Activated CD4-positive, alpha-beta T cell treated with anti-CD3 and anti-CD28 coated beads, Interleukin-2, Interleukin-6, amounts not matched to agents 100 ng/mL and 50 ng/mL, durations not matched to agents 16 hours and 8 hours (primary cell): Measurements from ENCODE around the gene HIBADH.

Source experiments
- DNase-seq: peaks from one replicate; pipeline ENCODE4 v3.0.0-alpha.2; 2020

Gene HIBADH

DNA sequence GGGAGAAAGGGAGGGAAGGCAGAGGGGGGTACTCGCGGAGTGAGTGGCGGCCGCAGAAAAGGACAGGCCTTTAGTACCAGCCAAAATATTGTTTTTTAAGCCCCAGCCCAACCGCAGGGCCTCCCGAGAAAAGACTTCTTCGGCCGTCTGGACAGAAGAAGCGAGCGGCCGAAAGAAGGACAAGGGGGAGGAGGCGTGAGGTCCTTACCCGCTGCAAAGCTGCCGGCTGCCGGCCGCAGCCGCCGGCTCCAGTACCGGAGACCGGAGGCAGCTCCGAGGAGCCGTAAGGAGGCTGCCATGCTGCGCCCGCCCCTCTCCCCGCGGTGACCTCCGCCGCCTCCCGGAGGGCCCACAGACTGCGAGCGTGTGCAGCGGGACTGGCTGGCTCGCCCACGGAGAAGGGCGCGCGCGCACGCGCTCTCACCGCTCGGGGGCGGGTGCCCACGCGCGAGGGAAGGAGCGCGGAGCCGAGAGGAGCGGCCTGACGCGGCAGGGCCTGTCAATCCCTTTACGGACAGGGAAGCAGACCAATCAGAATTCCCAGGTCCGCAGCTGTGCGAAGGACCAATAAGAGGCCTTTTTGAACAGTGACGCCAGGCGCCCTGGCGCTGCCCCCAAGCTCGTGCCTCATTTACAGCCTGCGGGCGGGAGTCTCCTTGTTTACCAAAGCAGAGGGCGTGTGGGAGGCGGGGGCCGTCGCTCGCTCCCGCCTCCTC, at the start of gene HIBADH:
Gene HIBADH (minus strand): TSS at position 394 of the 716 bp plus-strand sequence. CDS start 95 bp downstream, at position 299.
- peak; percentile 97 for DNase-seq

DNA sequence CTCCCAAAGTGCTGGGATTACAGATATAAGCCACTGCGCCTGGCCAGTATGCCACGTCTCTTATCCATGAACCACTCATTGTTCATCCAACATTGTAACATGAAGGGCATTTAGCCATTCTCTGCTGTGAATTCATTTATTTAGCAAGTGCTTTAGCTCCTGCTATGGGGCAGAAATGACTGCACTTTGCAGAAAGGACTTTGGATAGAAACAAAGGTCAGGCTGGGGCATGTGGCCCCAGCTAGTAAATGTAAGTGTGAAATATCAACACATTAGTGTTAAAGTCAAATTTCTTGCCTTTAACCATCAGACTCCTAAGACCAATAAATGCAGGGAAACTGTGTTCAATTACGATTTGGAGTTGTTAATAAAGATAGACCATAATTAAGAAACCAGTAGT, 49.5 kb upstream of the HIBADH start:
- DNase-seq: no peak

- peak; percentile 30 for DNase-seq
Measured at GRCh38 chr7:27709137-27710075, 46.7 kb upstream of the HIBADH start.

DNA sequence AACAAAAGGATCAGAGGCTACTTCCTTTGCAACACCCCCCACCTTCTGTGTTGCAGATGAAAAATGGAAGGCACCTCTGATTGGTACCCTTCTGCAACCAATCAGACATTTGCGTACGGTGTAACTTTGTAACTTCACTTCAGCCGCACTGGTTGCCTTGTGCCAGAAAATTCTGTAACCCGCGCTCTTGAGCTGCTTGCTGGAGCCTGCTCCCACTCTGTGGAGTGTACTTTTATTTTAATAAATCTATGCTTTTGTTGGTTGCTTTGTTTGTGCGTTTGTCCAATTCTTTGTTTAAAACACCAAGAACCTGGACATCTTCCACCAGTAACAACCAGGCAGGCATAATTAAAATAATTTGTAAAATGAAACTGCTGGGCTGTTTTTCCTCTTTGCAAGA, 45.8 kb upstream of the HIBADH start:
- no peak for DNase-seq

DNA sequence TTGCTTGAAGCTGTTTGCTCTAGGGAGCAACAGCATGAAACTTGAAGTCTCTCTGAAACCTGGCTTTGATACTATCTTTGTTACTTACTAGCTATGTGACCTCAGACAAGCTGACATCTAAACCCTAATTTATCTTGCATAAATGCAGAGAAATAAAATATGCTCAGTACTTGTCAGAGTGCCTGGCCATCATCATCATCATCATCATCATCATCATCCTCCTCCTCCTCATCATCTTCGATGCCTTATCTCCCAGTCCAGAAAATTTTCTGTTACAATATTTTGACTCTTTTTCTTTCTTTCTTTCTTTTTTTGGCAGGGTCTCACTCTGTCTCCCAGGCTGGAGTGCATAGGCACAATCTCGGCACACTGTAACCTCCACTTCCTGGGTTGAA, 42.5 kb upstream of the HIBADH start:
- no peak for DNase-seq

DNA sequence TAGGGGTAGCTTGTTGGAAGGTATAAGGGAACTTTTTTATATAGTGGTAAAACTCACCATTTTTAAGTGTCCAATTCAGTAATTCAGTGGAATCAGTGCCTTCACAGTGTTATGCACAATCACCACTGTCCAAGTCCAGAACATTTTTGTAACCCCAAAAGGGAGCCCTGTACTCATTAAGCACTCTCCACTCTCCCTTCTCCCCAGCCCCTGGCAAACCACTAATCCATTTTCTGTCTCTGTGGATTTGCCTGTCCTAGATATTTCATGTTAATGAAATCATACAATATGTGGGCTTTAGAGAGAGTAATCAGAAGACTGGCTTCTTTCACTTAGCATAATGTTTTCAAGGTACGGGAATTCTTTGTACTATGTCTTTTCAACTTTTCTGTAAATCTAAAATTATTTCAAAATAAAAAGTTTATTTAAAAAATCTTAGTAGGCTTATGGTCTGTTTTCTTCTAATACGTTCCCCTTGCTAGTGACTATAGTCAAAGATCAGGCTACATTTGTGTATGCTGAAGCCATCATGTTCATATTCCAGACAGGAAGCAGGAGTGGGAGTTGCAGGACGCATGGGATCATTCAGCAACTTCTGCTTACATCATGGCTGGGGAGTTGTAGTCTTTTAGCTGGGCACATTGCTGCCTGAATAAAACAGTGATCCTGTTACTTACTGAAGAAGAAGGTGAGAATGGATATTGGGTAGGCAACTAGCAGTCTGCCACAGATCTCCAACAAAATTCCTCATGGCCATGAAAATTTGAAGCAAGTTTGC, 41.9 kb upstream of the HIBADH start:
- no peak for DNase-seq

- DNase-seq: no peak
Measured at GRCh38 chr7:27703181-27703580, 40.5 kb upstream of the HIBADH start.

DNA sequence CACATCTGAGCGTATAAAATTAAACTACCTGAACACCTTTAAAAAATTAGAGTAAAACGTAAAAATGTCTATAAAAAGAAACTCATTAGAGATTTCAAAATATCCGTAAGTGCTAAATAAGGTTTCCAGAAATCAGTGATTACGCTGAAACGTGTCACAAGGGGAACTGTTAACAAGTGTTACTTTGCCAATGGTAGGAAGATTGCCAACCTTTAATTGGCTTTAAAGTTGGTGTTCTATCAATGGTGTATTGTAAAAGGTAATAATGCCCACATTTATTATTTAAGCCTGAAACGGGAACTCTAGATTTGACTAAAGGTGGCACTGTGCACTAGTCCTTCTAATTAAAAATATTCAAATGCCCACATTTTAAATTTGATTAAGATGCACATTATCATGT, 37.8 kb upstream of the HIBADH start:
- no peak for DNase-seq

- no peak for DNase-seq
Measured at GRCh38 chr7:27699751-27700150, 37.1 kb upstream of the HIBADH start.

- DNase-seq: peak; percentile 30
Measured at GRCh38 chr7:27697861-27698430, 35.3 kb upstream of the HIBADH start.

DNA sequence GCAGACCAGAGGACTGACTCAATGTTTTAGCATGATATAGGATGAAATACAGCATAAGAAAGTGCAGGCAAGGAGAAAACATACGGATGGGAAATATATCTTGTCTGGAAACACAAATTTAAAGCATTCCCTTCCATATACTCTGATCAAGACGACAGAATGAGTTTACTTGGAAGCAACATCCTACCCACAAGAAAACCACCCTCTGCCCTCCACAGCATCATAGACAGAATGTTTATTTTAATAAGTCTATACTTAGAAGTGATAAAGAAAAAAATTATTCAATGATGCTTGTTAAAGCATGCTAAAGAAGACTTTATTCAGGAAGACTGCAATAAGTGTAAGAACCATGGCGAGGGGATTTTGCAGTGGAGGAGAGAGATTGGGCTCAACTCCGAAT, 32.4 kb upstream of the HIBADH start:
- no peak for DNase-seq

DNA sequence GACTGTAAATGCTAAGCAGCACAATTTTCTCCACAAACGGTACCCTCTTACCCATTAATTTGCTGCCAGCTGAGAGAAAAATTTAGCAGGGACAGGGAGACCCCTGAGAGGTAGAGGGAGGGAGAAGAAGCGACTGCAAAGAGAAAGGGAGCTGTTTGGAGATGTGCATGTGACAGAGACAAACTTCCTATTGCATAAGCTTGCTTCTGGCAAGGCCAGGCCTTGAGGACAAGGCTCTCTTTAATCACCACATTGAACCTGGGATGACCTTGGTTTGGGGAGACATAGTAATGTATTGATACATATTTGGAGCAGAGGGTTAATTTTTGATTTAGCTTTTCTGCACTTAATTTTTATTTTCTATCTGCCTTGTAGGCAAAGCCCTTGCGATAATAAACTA, 31.1 kb upstream of the HIBADH start:
- no peak for DNase-seq

GRCh38 chr7:27690649-27691048, 28.0 kb upstream of the HIBADH start:
- no peak for DNase-seq

GRCh38 chr7:27689591-27690164, 27.0 kb upstream of the HIBADH start:
- peak; percentile 27 for DNase-seq

DNA sequence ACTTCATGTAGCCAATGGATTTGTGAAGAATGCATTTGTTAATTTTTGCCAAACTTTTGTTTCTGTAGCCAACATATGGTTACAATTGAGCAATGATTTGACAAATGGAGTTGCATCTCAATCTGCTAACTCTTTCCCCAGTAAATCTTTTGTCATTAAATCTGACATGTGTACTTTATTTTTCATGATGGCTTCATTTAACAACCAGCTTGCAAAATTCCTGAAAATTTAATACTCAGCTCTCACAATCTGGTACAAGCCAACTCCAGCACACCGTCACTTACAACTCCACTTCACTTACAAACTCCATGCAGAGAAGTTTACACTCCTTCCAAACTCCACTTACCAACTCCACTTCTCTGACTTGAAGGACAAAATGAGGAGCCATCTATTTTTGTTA, 26.5 kb upstream of the HIBADH start:
- no peak for DNase-seq

DNA sequence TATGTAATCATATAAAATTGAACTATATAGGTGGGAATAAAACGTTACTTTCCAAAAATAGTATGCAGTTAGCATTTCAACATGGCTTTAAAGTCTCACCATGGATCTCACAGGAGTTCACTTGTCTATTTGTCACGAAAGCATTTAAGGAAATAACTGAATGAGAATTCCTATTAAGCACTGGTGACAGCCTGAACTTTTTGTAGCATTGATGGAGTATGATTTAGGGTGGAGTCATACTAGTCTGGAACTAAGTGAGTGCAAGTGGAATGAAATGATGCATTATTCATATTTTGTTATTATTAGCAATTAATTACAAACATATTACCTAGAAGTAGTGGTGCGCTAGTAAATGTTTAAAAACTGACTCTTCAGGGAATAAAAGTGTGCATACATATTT, 26.0 kb upstream of the HIBADH start:
- no peak for DNase-seq

- DNase-seq: no peak
Measured at GRCh38 chr7:27688056-27688455, 25.4 kb upstream of the HIBADH start.

GRCh38 chr7:27686315-27686714, 23.6 kb upstream of the HIBADH start:
- DNase-seq: no peak

GRCh38 chr7:27685893-27686292, 23.2 kb upstream of the HIBADH start:
- no peak for DNase-seq

- no peak for DNase-seq
Measured at GRCh38 chr7:27685209-27685608, 22.5 kb upstream of the HIBADH start.

DNA sequence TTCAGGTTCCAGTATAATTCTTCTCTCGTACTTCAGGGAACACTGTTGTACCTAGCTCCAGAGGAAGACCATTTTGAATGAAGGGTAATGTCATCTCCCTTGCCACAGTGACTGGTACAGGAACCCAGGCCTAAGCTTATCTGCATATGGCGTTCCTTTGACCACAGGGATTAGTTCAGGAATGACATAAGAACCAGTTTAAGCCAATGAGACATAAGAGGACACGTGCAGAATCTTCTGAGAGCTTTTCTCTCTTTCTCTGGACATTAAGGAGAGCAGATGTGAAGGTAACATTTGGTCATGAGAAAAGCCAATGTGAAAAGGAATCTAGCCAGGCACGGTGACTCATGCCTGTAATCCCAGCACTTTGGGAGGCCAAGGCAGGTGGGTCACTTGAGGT, 21.8 kb upstream of the HIBADH start:
- no peak for DNase-seq

- DNase-seq: no peak
Measured at GRCh38 chr7:27680610-27681009, 17.9 kb upstream of the HIBADH start.
